H9 (cell line): ENCODE data around the gene NKAIN2. TPM values are rescaled to one million over a fixed set of nuclear protein-coding genes. Genes with fewer than 3 reads are reported as not detected.

Experiments used
- DNase-seq: peaks from one replicate; pipeline ENCODE4 v3.0.0-alpha.2; 2017
- H2AFZ ChIP-seq: one replicate; pipeline ENCODE4 v1.6.1; 2013; ENCODE audit warnings: mild to moderate bottlenecking, low read length, control low read depth, moderate library complexity
- H2AK5ac ChIP-seq: 2 replicates; pipeline ENCODE4 v1.6.1; 2013; ENCODE audit warnings: low read length, control low read depth, mixed read lengths; ENCODE audit not compliant: insufficient read length
- H2BK120ac ChIP-seq: one replicate; pipeline ENCODE4 v1.6.1; 2013; ENCODE audit warnings: low read depth, mild to moderate bottlenecking, low read length, control low read depth, inconsistent platforms; ENCODE audit not compliant: poor library complexity, severe bottlenecking
- H2BK12ac ChIP-seq: 2 replicates; pipeline ENCODE4 v1.6.1; 2013; ENCODE audit warnings: low read length, control low read depth, mixed read lengths, low read depth; ENCODE audit not compliant: insufficient read length
- H2BK15ac ChIP-seq: 2 replicates; pipeline ENCODE4 v1.6.1; 2013; ENCODE audit warnings: low read depth, low read length, control low read depth
- H2BK20ac ChIP-seq: one replicate; pipeline ENCODE4 v1.6.1; 2013; ENCODE audit warnings: low read depth, mild to moderate bottlenecking, low read length, control low read depth, inconsistent platforms; ENCODE audit not compliant: poor library complexity, severe bottlenecking
- H2BK5ac ChIP-seq: 2 replicates; pipeline ENCODE4 v1.6.1; 2013; ENCODE audit warnings: low read length, control low read depth, mixed read lengths; ENCODE audit not compliant: insufficient read length
- H3K14ac ChIP-seq: 2 replicates; pipeline ENCODE4 v1.6.1; 2013; ENCODE audit warnings: low read length, control low read depth; ENCODE audit not compliant: insufficient read depth
- H3K18ac ChIP-seq: 2 replicates; pipeline ENCODE4 v1.6.1; 2013; ENCODE audit warnings: low read depth, mild to moderate bottlenecking, mixed read lengths, low read length, control low read depth; ENCODE audit not compliant: insufficient read length
- H3K23ac ChIP-seq: 2 replicates; pipeline ENCODE4 v1.6.1; 2013; ENCODE audit warnings: low read length, control low read depth, mixed read lengths, low read depth; ENCODE audit not compliant: insufficient read length
- H3K23me2 ChIP-seq: 2 replicates; pipeline ENCODE4 v1.6.1; 2013; ENCODE audit warnings: low read depth, mild to moderate bottlenecking, mixed read lengths, low read length, control low read depth; ENCODE audit not compliant: insufficient read length, poor library complexity, severe bottlenecking
- H3K27ac ChIP-seq: 2 replicates; pipeline ENCODE4 v1.5.1; 2013; ENCODE audit warnings: low read length, control low read depth, mixed read lengths, low read depth; ENCODE audit not compliant: insufficient read length
- H3K27me3 ChIP-seq: 2 replicates; pipeline ENCODE4 v1.6.1; 2013; ENCODE audit warnings: low read length, control low read depth, inconsistent platforms; ENCODE audit not compliant: insufficient read depth
- H3K4ac ChIP-seq: 2 replicates; pipeline ENCODE4 v1.6.1; 2013; ENCODE audit warnings: low read depth, mild to moderate bottlenecking, control low read depth, inconsistent platforms, low read length, moderate library complexity
- H3K4me1 ChIP-seq: 2 replicates; pipeline ENCODE4 v1.6.1; 2013; ENCODE audit warnings: low read length, control low read depth, inconsistent platforms; ENCODE audit not compliant: insufficient read depth
- H3K4me2 ChIP-seq: 2 replicates; pipeline ENCODE4 v1.6.1; 2013; ENCODE audit warnings: low read length, control low read depth, mixed read lengths; ENCODE audit not compliant: insufficient read length, insufficient read depth
- H3K56ac ChIP-seq: 2 replicates; pipeline ENCODE4 v1.6.1; 2013; ENCODE audit warnings: low read depth, mild to moderate bottlenecking, mixed read lengths, low read length, control low read depth; ENCODE audit not compliant: insufficient read length
- H3K79me1 ChIP-seq: 2 replicates; pipeline ENCODE4 v1.6.1; 2013; ENCODE audit warnings: low read depth, mild to moderate bottlenecking, moderate library complexity, low read length, control low read depth, inconsistent platforms; ENCODE audit not compliant: insufficient read depth, poor library complexity, severe bottlenecking
- H3K79me2 ChIP-seq: 2 replicates; pipeline ENCODE4 v1.6.1; 2013; ENCODE audit warnings: low read length, control low read depth, inconsistent platforms; ENCODE audit not compliant: insufficient read depth
- H3K9ac ChIP-seq: 2 replicates; pipeline ENCODE4 v1.6.1; 2013; ENCODE audit warnings: low read length, control low read depth, mixed read lengths; ENCODE audit not compliant: insufficient read length; ENCODE audit errors: extremely low read depth
- H3K9me3 ChIP-seq: one replicate; pipeline ENCODE4 v1.6.1; 2013; ENCODE audit warnings: low read depth, low read length, inconsistent platforms; ENCODE audit not compliant: control insufficient read depth
- H3T11ph ChIP-seq: one replicate; pipeline ENCODE4 v1.6.1; 2013; ENCODE audit warnings: mild to moderate bottlenecking, low read length, control low read depth, inconsistent platforms
- H4K20me1 ChIP-seq: one replicate; pipeline ENCODE4 v1.6.1; 2013; ENCODE audit not compliant: control insufficient read depth, insufficient read length, insufficient read depth
- H4K5ac ChIP-seq: 2 replicates; pipeline ENCODE4 v1.6.1; 2013; ENCODE audit warnings: low read depth, mild to moderate bottlenecking, mixed read lengths, low read length, control low read depth; ENCODE audit not compliant: insufficient read length
- H4K8ac ChIP-seq: replicated peaks from 2 replicates; pipeline ENCODE4 v1.6.1; 2013; ENCODE audit warnings: low read length, control low read depth, mixed read lengths, low read depth; ENCODE audit not compliant: insufficient read length
- H4K91ac ChIP-seq: 2 replicates; pipeline ENCODE4 v1.6.1; 2013; ENCODE audit warnings: low read depth, mild to moderate bottlenecking, moderate library complexity, mixed read lengths, low read length, control low read depth; ENCODE audit not compliant: insufficient read length
- H3K27ac Mint-ChIP-seq, 3 experiments: 2 replicates in 2 of 3; 3 replicates in 1 of 3; pipeline ENCODE4 v1.8.0; 2020 to 2021; ENCODE audit warnings: mixed read lengths in 3 of 3, mild to moderate bottlenecking in 1 of 3, moderate library complexity in 1 of 3
- H3K27me3 Mint-ChIP-seq: 2 replicates; pipeline ENCODE4 v1.8.0; 2021; ENCODE audit warnings: low read depth, mild to moderate bottlenecking, moderate library complexity, mixed read lengths
- H3K36me3 Mint-ChIP-seq, 3 experiments: 2 replicates in 2 of 3; 3 replicates in 1 of 3; pipeline ENCODE4 v1.8.0; 2020 to 2021; ENCODE audit warnings: low read depth in 3 of 3, mixed read lengths in 3 of 3; ENCODE audit not compliant: insufficient read depth in 1 of 3
- H3K4me1 Mint-ChIP-seq, 2 experiments: 2 replicates each; pipeline ENCODE4 v1.8.0; 2020; ENCODE audit warnings: mixed read lengths in 2 of 2
- H3K4me3 Mint-ChIP-seq, 2 experiments: 2 replicates in 1 of 2; 3 replicates in 1 of 2; pipeline ENCODE4 v1.8.0; 2020 to 2021; ENCODE audit warnings: mild to moderate bottlenecking in 2 of 2, mixed read lengths in 2 of 2, moderate library complexity in 1 of 2
- H3K9me3 Mint-ChIP-seq, 2 experiments: 2 replicates in 1 of 2; 3 replicates in 1 of 2; pipeline ENCODE4 v1.8.0; 2020; ENCODE audit warnings: mild to moderate bottlenecking in 2 of 2, mixed read lengths in 2 of 2, moderate library complexity in 1 of 2
- CTCF ChIP-seq: fragments of 200-600 bp; sonication (generic); conservative IDR thresholded peaks from 3 replicates; pipeline ENCODE4 v1.8.0; 2021; ENCODE audit warnings: antibody characterized with exemption, mild to moderate bottlenecking
- WGBS: extraction: QIAGEN DNeasy Blood & Tissue Kit; methylation state at CpG from one replicate; pipeline ENCODE4 v1.1.7; 2013; ENCODE audit warnings: missing lambda C conversion rate, low lambda C conversion rate, mixed read lengths; ENCODE audit not compliant: insufficient read length; ENCODE audit errors: extremely low coverage; 5-methylcytosine and 5-hydroxymethylcytosine counted together
- total RNA-seq: library from RNA; stranded (reverse); gene quantifications from 2 replicates; pipeline ENCODE4 v1.2.1, GENCODE V29; 2021

Gene NKAIN2
- total RNA-seq, 1 experiment from 2014 or later, result 0.17 TPM

- H2AFZ ChIP-seq, result no peak overlapping the region
- H3K79me2 ChIP-seq, result no peaks in the 10 kb centered on the region
- Mint-ChIP-seq H3K27ac (no peak overlapping the region), H3K36me3 (no peaks in the 10 kb centered on the region), H3K27me3 (peaks cover 23% of the 10 kb centered on the region), H3K4me3 (no peak overlapping the region), H3K4me1 (no peaks in the 10 kb centered on the region), H3K9me3 (no peaks in the 10 kb centered on the region)
- no peak overlapping the region for H4K5ac ChIP-seq
- H3K14ac ChIP-seq, result no peak overlapping the region
- H3K27ac ChIP-seq, result no peak overlapping the region
- H3K9me3 ChIP-seq, result no peaks in the 10 kb centered on the region
- no CpG with 5 or more reads among the region's 1 CpG for WGBS
- no peak overlapping the region for H2BK20ac ChIP-seq
- H2BK120ac ChIP-seq, result no peak overlapping the region
- no peak overlapping the region for H3K4ac ChIP-seq
- no peak overlapping the region for H3K18ac ChIP-seq
- no peaks in the 10 kb centered on the region for H3K79me1 ChIP-seq
- no peaks in the 10 kb centered on the region for H3K23me2 ChIP-seq
- H2AK5ac ChIP-seq, result no peak overlapping the region
- no peak for DNase-seq
- H3K23ac ChIP-seq, result no peak overlapping the region
- H2BK15ac ChIP-seq, result no peak overlapping the region
- H4K20me1 ChIP-seq, result no peaks in the 10 kb centered on the region
- no peaks in the 10 kb centered on the region for H3K4me1 ChIP-seq
- H3K56ac ChIP-seq, result no peak overlapping the region
- H4K8ac ChIP-seq, result no peak overlapping the region
- no peaks in the 10 kb centered on the region for H3K27me3 ChIP-seq
- H2BK5ac ChIP-seq, result no peak overlapping the region
- no peak overlapping the region for H3K4me2 ChIP-seq
- H3T11ph ChIP-seq, result no peak overlapping the region
- H3K9ac ChIP-seq, result no peak overlapping the region
- no peak overlapping the region for H4K91ac ChIP-seq
- no peak for TF ChIP-seq CTCF
- H2BK12ac ChIP-seq, result no peak overlapping the region
These were observed 95.0 kb downstream of the NKAIN2 start for GRCh38 chr6:123898665-123899064.
